ENCODE results near the gene CDK5R2. TPM values are rescaled to one million over a fixed set of nuclear protein-coding genes. Genes with fewer than 3 reads are reported as not detected.

CDK5R2 gene
- total RNA-seq, 4 donors from 2014 or later: 0.39 TPM; not detected in 3

DNA sequence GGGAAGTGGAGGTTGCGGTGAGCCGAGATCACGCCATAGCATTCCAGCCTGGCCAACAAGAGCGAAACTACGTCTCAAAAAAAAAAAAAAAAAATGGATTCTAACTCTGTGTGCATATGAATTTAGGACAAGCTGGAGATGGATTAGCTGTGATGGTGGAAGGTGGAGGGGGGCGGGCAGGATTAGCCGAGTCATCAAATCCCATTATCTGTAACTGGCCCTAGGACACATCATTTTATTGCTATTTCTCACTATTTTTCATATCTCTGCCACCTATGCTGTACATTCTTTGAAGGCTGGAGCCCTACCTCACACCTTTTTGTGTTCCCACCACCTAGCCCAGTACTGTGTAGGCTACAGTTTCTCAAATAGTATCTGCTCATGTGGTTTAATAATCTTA lies 7.3 kb upstream of the CDK5R2 start:
- Histone ChIP-seq H3K9me3 (no peaks in the 10 kb centered on the region), H3K27ac (no peak overlapping the region), H3K36me3 (no peaks in the 10 kb centered on the region), H3K4me1 (no peaks in the 10 kb centered on the region), H3K4me3 (replicated peaks in 1 of 3) (no peak overlapping the region), H3K27me3 (no peaks in the 10 kb centered on the region)
- DNase-seq: no peak
- 93 to 97% methylated on average over 7 of the region's 7 CpGs for WGBS, 2 donors
- TF ChIP-seq, protein P1, sequence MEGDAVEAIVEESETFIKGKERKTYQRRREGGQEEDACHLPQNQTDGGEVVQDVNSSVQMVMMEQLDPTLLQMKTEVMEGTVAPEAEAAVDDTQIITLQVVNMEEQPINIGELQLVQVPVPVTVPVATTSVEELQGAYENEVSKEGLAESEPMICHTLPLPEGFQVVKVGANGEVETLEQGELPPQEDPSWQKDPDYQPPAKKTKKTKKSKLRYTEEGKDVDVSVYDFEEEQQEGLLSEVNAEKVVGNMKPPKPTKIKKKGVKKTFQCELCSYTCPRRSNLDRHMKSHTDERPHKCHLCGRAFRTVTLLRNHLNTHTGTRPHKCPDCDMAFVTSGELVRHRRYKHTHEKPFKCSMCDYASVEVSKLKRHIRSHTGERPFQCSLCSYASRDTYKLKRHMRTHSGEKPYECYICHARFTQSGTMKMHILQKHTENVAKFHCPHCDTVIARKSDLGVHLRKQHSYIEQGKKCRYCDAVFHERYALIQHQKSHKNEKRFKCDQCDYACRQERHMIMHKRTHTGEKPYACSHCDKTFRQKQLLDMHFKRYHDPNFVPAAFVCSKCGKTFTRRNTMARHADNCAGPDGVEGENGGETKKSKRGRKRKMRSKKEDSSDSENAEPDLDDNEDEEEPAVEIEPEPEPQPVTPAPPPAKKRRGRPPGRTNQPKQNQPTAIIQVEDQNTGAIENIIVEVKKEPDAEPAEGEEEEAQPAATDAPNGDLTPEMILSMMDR (IDR thresholded peaks at IDR 0.05): no peak
- no peak for TF ChIP-seq POLR2A (IDR thresholded peaks at IDR 0.05)
- intact Hi-C loops (cut with DNase I): no loop called here

DNA sequence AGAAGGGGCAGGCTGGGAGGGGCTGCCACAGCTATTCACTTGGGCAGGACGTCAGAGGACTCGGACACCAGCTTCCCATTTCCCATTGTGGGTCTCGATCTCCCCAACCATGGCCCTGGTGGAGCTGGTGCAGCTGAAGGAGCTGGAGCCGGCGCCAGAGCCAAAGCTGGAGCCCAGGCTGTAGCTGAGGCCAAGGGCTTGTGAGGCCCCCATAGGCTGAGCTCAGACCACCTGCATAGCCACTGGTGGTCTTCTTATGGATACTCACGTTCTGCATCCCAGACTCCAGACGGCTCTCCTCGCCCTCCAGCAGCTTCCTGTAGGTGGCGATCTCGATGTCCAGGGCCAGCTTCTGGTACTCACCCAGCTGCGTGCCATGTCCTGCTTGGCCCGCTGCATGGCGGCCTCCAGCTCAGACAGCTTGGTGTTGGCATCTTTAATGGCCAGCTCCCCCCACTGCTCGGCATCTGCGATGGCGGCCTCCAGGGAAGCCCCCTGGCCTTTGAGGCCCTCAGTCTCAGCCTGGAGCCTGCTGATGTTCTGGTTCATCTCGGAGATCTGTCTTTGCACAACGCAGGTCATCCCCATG lies 6.0 kb upstream of the CDK5R2 start:
- 57 to 66% methylated on average over 11 to 12 of the region's 18 CpGs for WGBS, 2 donors
- no peaks in the 10 kb centered on the region for H3K27me3 ChIP-seq
- H3K36me3 ChIP-seq: no peaks in the 10 kb centered on the region
- DNase-seq: no peak
- H3K4me1 ChIP-seq: no peaks in the 10 kb centered on the region
- intact Hi-C loops (cut with DNase I): no loop called here
- no peak overlapping the region for H3K27ac ChIP-seq
- H3K9me3 ChIP-seq: no peaks in the 10 kb centered on the region
- TF ChIP-seq, protein P1 (IDR thresholded peaks at IDR 0.05): no peak
- no peak for TF ChIP-seq POLR2A (IDR thresholded peaks at IDR 0.05)
- H3K4me3 ChIP-seq (replicated peaks in 1 of 3): no peak overlapping the region

DNA sequence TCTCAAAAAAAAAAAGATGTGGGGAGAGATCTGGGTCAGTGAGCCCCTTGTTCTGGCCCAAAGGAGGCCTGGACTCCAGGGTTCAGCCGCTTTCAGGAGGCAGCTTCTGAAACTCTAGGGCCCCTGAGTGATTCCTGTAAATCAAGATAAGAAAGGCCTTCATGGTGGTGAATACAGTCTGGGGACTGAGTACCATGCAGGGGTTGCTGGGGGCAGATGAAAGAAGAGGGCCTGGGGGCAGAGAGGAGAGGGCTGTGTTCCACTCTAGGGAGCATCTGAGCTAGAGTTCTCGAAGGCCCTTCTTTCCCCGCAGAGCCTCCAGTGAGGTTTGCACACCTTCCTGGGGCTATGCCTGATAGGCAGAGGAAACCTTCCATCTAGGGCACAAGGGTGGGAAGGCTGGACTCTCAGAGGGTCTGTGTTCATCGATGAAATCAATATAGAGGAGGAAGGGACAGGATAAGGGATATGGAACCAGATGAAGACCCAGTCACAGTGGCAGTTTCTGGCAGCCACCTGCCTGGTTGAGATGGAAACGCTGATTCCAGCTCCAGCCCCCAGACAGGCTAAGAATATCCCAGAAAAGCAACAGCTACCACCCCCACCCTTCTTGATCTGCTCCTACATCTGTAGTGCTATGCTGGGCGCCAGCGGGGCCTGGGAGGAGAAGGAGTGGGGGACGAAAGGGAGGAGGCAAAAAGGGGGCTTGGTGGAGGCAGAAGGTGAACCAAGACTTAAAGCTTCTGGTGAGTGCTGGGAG lies 4.7 kb upstream of the CDK5R2 start:
- no peak overlapping the region for H3K27ac ChIP-seq
- TF ChIP-seq, protein P1 (IDR thresholded peaks at IDR 0.05): no peak
- TF ChIP-seq POLR2A (IDR thresholded peaks at IDR 0.05): no peak
- no peaks in the 10 kb centered on the region for H3K9me3 ChIP-seq
- H3K4me3 ChIP-seq (replicated peaks in 1 of 3): no peak overlapping the region
- H3K27me3 ChIP-seq: peaks cover 9% of the 10 kb centered on the region
- H3K36me3 ChIP-seq: no peaks in the 10 kb centered on the region
- no peak for DNase-seq
- 79% methylated on average over 8 of the region's 8 CpGs for WGBS, 2 donors
- H3K4me1 ChIP-seq: peaks cover 0 to 6% of the 10 kb centered on the region in 2 donors
- intact Hi-C loops (cut with DNase I): no loop called here

DNA sequence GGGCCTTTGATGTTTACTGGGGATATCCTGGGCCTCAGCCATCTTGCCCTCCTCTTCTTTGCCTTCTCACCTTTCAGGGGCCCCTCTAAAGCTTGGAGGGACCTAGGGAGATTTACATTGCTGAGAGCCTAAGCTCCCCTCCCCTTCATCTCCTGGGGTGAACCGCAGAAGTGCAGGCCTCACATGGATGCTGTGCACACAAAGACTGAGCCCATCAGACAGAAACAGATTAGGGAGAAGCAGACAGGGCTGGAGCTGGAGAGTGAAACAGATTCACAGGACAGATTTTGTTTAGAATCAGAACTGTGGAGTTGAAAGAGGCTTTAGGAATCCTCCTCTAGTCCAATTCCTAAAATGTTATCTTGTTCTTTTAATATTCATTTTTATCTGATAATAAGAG lies 3.4 kb upstream of the CDK5R2 start:
- Histone ChIP-seq H3K4me1 (peaks cover 0 to 17% of the 10 kb centered on the region in 2 donors), H3K4me3 (replicated peaks in 1 of 3) (no peak overlapping the region), H3K27ac (no peak overlapping the region), H3K27me3 (peaks cover 22% of the 10 kb centered on the region), H3K36me3 (no peaks in the 10 kb centered on the region), H3K9me3 (no peaks in the 10 kb centered on the region)
- intact Hi-C loops (cut with DNase I): no loop called here
- DNase-seq: no peak
- no peak for TF ChIP-seq POLR2A (IDR thresholded peaks at IDR 0.05)
- TF ChIP-seq, protein P1 (IDR thresholded peaks at IDR 0.05): no peak
- WGBS, 2 donors: 50% methylated on average over 1 of the region's 1 CpG

DNA sequence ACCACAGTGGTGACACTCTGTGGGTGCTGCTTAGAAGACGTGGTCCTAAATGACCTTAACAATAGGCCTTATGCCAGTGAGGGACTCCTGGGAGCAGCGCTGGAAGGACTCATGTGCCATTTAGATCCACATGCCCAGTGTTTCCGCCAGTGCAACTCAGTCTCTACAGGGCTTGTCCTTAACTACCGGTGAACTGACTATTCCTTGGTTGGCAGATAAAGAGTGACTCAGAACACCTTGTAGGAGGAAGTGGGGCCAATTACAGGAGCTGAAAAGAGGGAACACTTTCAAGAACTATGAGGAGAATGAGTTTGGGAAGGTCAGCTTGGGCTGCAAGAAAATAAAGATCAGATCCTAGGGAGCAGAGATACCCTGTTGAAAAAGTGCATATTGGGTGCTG lies 1.8 kb upstream of the CDK5R2 start:
- Histone ChIP-seq H3K4me1 (peaks cover 0 to 17% of the 10 kb centered on the region in 2 donors), H3K4me3 (replicated peaks in 1 of 3) (no peak overlapping the region), H3K9me3 (no peaks in the 10 kb centered on the region), H3K27me3 (peaks cover 38% of the 10 kb centered on the region), H3K27ac (no peak overlapping the region), H3K36me3 (no peaks in the 10 kb centered on the region)
- WGBS, 2 donors: 80 to 82% methylated on average over 4 of the region's 4 CpGs
- TF ChIP-seq, protein P1 (IDR thresholded peaks at IDR 0.05): no peak
- no peak for TF ChIP-seq POLR2A (IDR thresholded peaks at IDR 0.05)
- intact Hi-C loops (cut with DNase I): no loop called here
- no peak for DNase-seq
